ENCODE results near the gene AGMO.

Gene AGMO

GRCh38 chr7:15561835-15562234 lies at the start of gene AGMO:
AGMO (minus strand) TSS chr7:15562015.
- DNase-seq (ENCODE audit: low spot score), result no peak

- DNase-seq (ENCODE audit: low spot score), result no peak
Measured at GRCh38 chr7:15610503-15610902, 48.7 kb upstream of the AGMO start.

- no peak for DNase-seq (ENCODE audit: low spot score)
Measured at GRCh38 chr7:15609287-15609686, 47.5 kb upstream of the AGMO start.

GRCh38 chr7:15607529-15608210 lies 45.9 kb upstream of the AGMO start:
- DNase-seq (ENCODE audit: low spot score), result no peak

GRCh38 chr7:15606561-15606960 lies 44.7 kb upstream of the AGMO start:
- DNase-seq (ENCODE audit: low spot score), result no peak

- no peak for DNase-seq (ENCODE audit: low spot score)
Measured at GRCh38 chr7:15604166-15604565, 42.4 kb upstream of the AGMO start.

- peak; percentile 1 for DNase-seq (ENCODE audit: low spot score)
Measured at GRCh38 chr7:15603124-15603523, 41.3 kb upstream of the AGMO start.

- no peak for DNase-seq (ENCODE audit: low spot score)
Measured at GRCh38 chr7:15602236-15602635, 40.4 kb upstream of the AGMO start.

- DNase-seq (ENCODE audit: low spot score), result no peak
Measured at GRCh38 chr7:15601175-15601574, 39.4 kb upstream of the AGMO start.

GRCh38 chr7:15600298-15600697 lies 38.5 kb upstream of the AGMO start:
- no peak for DNase-seq (ENCODE audit: low spot score)

- DNase-seq (ENCODE audit: low spot score), result no peak
Measured at GRCh38 chr7:15594461-15594860, 32.6 kb upstream of the AGMO start.

- no peak for DNase-seq (ENCODE audit: low spot score)
Measured at GRCh38 chr7:15593382-15593781, 31.6 kb upstream of the AGMO start.

- no peak for DNase-seq (ENCODE audit: low spot score)
Measured at GRCh38 chr7:15586266-15586665, 24.5 kb upstream of the AGMO start.

- DNase-seq (ENCODE audit: low spot score), result no peak
Measured at GRCh38 chr7:15584575-15584974, 22.8 kb upstream of the AGMO start.

GRCh38 chr7:15582773-15583172 lies 21.0 kb upstream of the AGMO start:
- no peak for DNase-seq (ENCODE audit: low spot score)

- DNase-seq (ENCODE audit: low spot score), result no peak
Measured at GRCh38 chr7:15581352-15581951, 19.6 kb upstream of the AGMO start.

- DNase-seq (ENCODE audit: low spot score), result no peak
Measured at GRCh38 chr7:15580604-15581351, 19.0 kb upstream of the AGMO start.

GRCh38 chr7:15577600-15577999 lies 15.8 kb upstream of the AGMO start:
- DNase-seq (ENCODE audit: low spot score), result no peak

GRCh38 chr7:15571301-15571878 lies 9.6 kb upstream of the AGMO start:
- DNase-seq (ENCODE audit: low spot score), result no peak

GRCh38 chr7:15567652-15568051 lies 5.8 kb upstream of the AGMO start:
- no peak for DNase-seq (ENCODE audit: low spot score)

GRCh38 chr7:15567036-15567435 lies 5.2 kb upstream of the AGMO start:
- DNase-seq (ENCODE audit: low spot score), result no peak

GRCh38 chr7:15566476-15566875 lies 4.7 kb upstream of the AGMO start:
- no peak for DNase-seq (ENCODE audit: low spot score)

GRCh38 chr7:15560968-15561367 lies 847 bp downstream of the AGMO start:
- no peak for DNase-seq (ENCODE audit: low spot score)
